HEK293T (cell line): ENCODE results near the gene TSEN54.

Experiments used
- BHLHE40 ChIP-seq: fragments of 450-650 bp; IDR thresholded peaks from 2 replicates; pipeline ENCODE4 v1.6.1; 2016; ENCODE audit warnings: mild to moderate bottlenecking, moderate library complexity, borderline replicate concordance
- CTBP1 ChIP-seq: fragments of 450-650 bp; IDR thresholded peaks from 2 replicates; pipeline ENCODE4 v1.6.1; 2016; ENCODE audit warnings: borderline replicate concordance
- ELF4 ChIP-seq: fragments of 450-650 bp; IDR thresholded peaks from 2 replicates; pipeline ENCODE4 v1.6.1; 2017; ENCODE audit warnings: antibody characterized with exemption
- FOXA1 ChIP-seq: fragments of 450-650 bp; IDR thresholded peaks from 2 replicates; pipeline ENCODE4 v1.6.1; 2016; ENCODE audit warnings: mild to moderate bottlenecking
- FOXK2 ChIP-seq: fragments of 450-650 bp; IDR thresholded peaks from 2 replicates; pipeline ENCODE4 v1.6.1; 2016; ENCODE audit warnings: mild to moderate bottlenecking
- FOXM1 ChIP-seq: fragments of 450-650 bp; IDR thresholded peaks from 2 replicates; pipeline ENCODE4 v1.6.1; 2017; ENCODE audit warnings: mild to moderate bottlenecking, borderline replicate concordance
- HDGF ChIP-seq: fragments of 450-650 bp; IDR thresholded peaks from 2 replicates; pipeline ENCODE4 v1.6.1; 2017; ENCODE audit warnings: antibody characterized with exemption, borderline replicate concordance
- L3MBTL2 ChIP-seq: fragments of 450-650 bp; conservative IDR thresholded peaks from 2 replicates; pipeline ENCODE4 v1.6.1; 2016; ENCODE audit warnings: mild to moderate bottlenecking
- NFRKB ChIP-seq: fragments of 450-650 bp; IDR thresholded peaks from 2 replicates; pipeline ENCODE4 v1.6.1; 2016; ENCODE audit warnings: mild to moderate bottlenecking, moderate library complexity
- SP1 ChIP-seq: fragments of 450-650 bp; IDR thresholded peaks from 2 replicates; pipeline ENCODE4 v1.6.1; 2017
- SUZ12 ChIP-seq: fragments of 450-650 bp; IDR thresholded peaks from 2 replicates; pipeline ENCODE4 v1.6.1; 2016; ENCODE audit warnings: mild to moderate bottlenecking
- TARDBP ChIP-seq: fragments of 450-650 bp; IDR thresholded peaks from 2 replicates; pipeline ENCODE4 v1.6.1; 2016
- ZNF384 ChIP-seq: fragments of 450-650 bp; IDR thresholded peaks from 2 replicates; pipeline ENCODE4 v1.6.1; 2016
- TF ChIP-seq, protein P1 (sequence below): fragments of 450-650 bp; IDR thresholded peaks from 2 replicates; pipeline ENCODE4 v1.6.1; 2016

DNA sequence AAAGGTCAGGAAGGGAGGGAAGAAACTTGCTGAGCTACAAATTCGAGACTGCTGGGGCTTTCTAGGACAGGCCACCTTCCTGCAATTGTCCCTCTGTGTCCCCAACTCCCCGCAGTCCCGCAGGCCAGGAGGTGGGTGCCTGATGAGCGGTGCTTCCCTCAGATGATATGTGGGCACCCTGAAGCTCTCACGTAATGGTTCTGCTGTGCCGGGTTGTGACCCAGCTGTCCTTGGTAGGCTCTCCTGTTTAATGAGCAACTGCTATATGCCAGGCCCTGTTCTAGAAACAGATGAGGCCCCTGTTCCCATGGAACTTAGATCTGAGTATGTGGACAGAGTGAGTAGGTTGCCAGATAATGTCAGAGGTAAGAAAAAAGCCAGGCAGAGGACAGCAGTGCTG is 49.3 kb downstream of the TSEN54 start:
- TF ChIP-seq BHLHE40 (no peak), TARDBP (no peak), FOXA1 (no peak), L3MBTL2 (no peak), HDGF (no peak), FOXK2 (no peak), CTBP1 (no peak), NFRKB (no peak), SP1 (no peak), FOXM1 (no peak), ELF4 (no peak), SUZ12 (no peak), ZNF384 (no peak)
- TF ChIP-seq, protein P1, sequence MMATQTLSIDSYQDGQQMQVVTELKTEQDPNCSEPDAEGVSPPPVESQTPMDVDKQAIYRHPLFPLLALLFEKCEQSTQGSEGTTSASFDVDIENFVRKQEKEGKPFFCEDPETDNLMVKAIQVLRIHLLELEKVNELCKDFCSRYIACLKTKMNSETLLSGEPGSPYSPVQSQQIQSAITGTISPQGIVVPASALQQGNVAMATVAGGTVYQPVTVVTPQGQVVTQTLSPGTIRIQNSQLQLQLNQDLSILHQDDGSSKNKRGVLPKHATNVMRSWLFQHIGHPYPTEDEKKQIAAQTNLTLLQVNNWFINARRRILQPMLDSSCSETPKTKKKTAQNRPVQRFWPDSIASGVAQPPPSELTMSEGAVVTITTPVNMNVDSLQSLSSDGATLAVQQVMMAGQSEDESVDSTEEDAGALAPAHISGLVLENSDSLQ: no peak
